Glutamatergic neuron (in vitro differentiated cells): ENCODE results near the gene GNRHR. TPM values are rescaled to one million over a fixed set of nuclear protein-coding genes. Genes with fewer than 3 reads are reported as not detected.

Experiments
- DNase-seq: peaks from one replicate; pipeline ENCODE4 v3.0.0; 2022
- H3K27ac Mint-ChIP-seq: one replicate; pipeline ENCODE4 v1.8.0; 2020; ENCODE audit warnings: mild to moderate bottlenecking, mixed read lengths, inconsistent platforms; ENCODE audit not compliant: unreplicated experiment
- H3K27me3 Mint-ChIP-seq: one replicate; pipeline ENCODE4 v1.8.0; 2020; ENCODE audit warnings: mild to moderate bottlenecking, moderate library complexity, mixed read lengths, inconsistent platforms; ENCODE audit not compliant: unreplicated experiment
- H3K36me3 Mint-ChIP-seq: one replicate; pipeline ENCODE4 v1.8.0; 2020; ENCODE audit warnings: mild to moderate bottlenecking, mixed read lengths, inconsistent platforms; ENCODE audit not compliant: unreplicated experiment
- H3K4me1 Mint-ChIP-seq: one replicate; pipeline ENCODE4 v1.8.0; 2020; ENCODE audit warnings: mild to moderate bottlenecking, low read depth, mixed read lengths, inconsistent platforms; ENCODE audit not compliant: unreplicated experiment
- H3K4me3 Mint-ChIP-seq: one replicate; pipeline ENCODE4 v1.8.0; 2020; ENCODE audit warnings: mild to moderate bottlenecking, mixed read lengths, inconsistent platforms; ENCODE audit not compliant: unreplicated experiment
- H3K9me3 Mint-ChIP-seq: one replicate; pipeline ENCODE4 v1.8.0; 2020; ENCODE audit warnings: mild to moderate bottlenecking, moderate library complexity, mixed read lengths, inconsistent platforms; ENCODE audit not compliant: unreplicated experiment
- CTCF ChIP-seq: fragments of 200-600 bp; sonication (generic); IDR thresholded peaks from one replicate; pipeline ENCODE4 v1.5.0; 2021; ENCODE audit not compliant: partially characterized antibody, unreplicated experiment
- total RNA-seq: library from RNA; stranded (reverse); fragmentation: NEBNext Ultra II Directional; extraction: Animal tissue kit (Norgen Biotek cat#: 25700); gene quantifications from one replicate; pipeline ENCODE4 v1.2.1, GENCODE V29; 2021; ENCODE audit not compliant: unreplicated experiment

Gene GNRHR
- total RNA-seq, 1 donor from 2014 or later: not detected

- no peak for TF ChIP-seq CTCF
- H3K27ac Mint-ChIP-seq: no peak overlapping the region
Measured at GRCh38 chr4:67779631-67780030, 25.4 kb upstream of the GNRHR start.

GRCh38 chr4:67776746-67777145 is 22.6 kb upstream of the GNRHR start:
- no peaks in the 10 kb centered on the region for H3K27me3 Mint-ChIP-seq
- no peak overlapping the region for H3K4me3 Mint-ChIP-seq
- no peaks in the 10 kb centered on the region for H3K9me3 Mint-ChIP-seq
- peaks cover 3% of the 10 kb centered on the region for H3K4me1 Mint-ChIP-seq
- TF ChIP-seq CTCF: no peak
- H3K36me3 Mint-ChIP-seq: no peaks in the 10 kb centered on the region
- H3K27ac Mint-ChIP-seq: no peak overlapping the region
- DNase-seq: no peak

More at GRCh38 chr4:67779631-67780030, 25.4 kb upstream of the GNRHR start:
- no peak overlapping the region for H3K4me3 Mint-ChIP-seq
- no peaks in the 10 kb centered on the region for H3K9me3 Mint-ChIP-seq
- no peaks in the 10 kb centered on the region for H3K36me3 Mint-ChIP-seq
- no peak for DNase-seq
- H3K27me3 Mint-ChIP-seq: no peaks in the 10 kb centered on the region
- H3K4me1 Mint-ChIP-seq: peaks cover 3% of the 10 kb centered on the region

- Mint-ChIP-seq H3K27me3 (no peaks in the 10 kb centered on the region), H3K27ac (no peak overlapping the region), H3K4me1 (no peaks in the 10 kb centered on the region), H3K36me3 (no peaks in the 10 kb centered on the region), H3K4me3 (no peak overlapping the region), H3K9me3 (no peaks in the 10 kb centered on the region)
- no peak for DNase-seq
- TF ChIP-seq CTCF: no peak
Measured at GRCh38 chr4:67770422-67770821, 16.2 kb upstream of the GNRHR start.

GRCh38 chr4:67765928-67766327 is 11.7 kb upstream of the GNRHR start:
- no peak for DNase-seq
- Mint-ChIP-seq H3K27me3 (no peaks in the 10 kb centered on the region), H3K4me1 (peaks cover 3% of the 10 kb centered on the region), H3K4me3 (no peak overlapping the region), H3K36me3 (no peaks in the 10 kb centered on the region), H3K27ac (no peak overlapping the region), H3K9me3 (no peaks in the 10 kb centered on the region)
- TF ChIP-seq CTCF: no peak

GRCh38 chr4:67765401-67765800 is 11.2 kb upstream of the GNRHR start:
- Mint-ChIP-seq H3K27ac (no peak overlapping the region), H3K4me3 (no peak overlapping the region), H3K27me3 (no peaks in the 10 kb centered on the region), H3K4me1 (peaks cover 3% of the 10 kb centered on the region), H3K36me3 (no peaks in the 10 kb centered on the region), H3K9me3 (no peaks in the 10 kb centered on the region)
- no peak for DNase-seq
- no peak for TF ChIP-seq CTCF
